Measurements from ENCODE around the gene EXOC3.
"Not testable (repeated sequence)": the region's sequence is repeated elsewhere in the genome, so short reads cannot be mapped to it uniquely, and the experiment has no call there.

Gene EXOC3

DNA sequence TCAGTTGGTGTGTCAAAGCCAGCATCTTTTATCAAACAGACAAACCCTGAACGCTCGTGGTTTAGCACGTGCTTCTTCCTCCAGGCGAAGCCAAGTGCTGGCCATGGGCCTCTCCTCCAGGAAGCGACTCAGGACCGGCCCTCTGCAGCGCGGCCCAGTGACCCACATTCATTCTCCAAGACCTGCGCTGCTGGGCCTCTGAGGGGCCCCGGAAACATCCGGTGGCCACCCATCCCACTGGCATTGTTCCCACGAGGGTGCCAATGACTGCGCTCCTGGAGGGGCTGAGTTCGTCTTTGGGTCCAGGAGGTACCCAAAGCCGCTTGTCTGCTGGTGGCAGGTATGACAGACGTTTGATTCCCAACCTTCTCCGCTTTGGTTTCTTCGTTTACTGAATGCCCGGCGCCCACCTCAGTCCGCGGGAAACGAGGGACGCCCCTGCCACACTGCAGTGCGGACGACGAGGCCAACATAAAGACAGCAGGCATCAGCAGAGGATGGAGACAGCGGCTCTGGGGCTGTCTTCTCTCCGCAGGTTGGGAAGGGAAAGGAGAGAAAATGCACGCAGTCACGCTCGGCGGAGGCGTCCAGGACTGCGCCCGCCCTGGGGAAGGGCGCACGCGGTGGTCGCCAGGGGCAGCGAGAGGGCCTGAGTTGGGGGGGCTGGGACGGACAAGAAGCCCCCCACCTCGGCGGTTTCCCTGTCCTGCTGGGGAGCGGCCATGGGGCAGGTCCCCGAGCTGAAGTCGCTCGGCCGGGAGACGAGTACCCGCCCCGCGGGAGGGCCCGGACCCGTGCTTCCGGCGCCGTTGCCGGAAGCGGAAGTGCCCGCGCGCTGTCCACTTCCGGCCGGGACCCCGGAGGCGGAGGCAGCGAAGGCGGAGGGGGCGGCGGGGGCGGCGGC, at the start of gene EXOC3:
Gene EXOC3, plus strand, starts transcription at position 842 of the 904 bp plus-strand sequence. CDS start 3,030 bp downstream, outside the sequence.
- peak; percentile 74 for DNase-seq (ENCODE audit: low read depth in 2 of 2)

GRCh38 chr5:393846-394275, 49.1 kb upstream of the EXOC3 start:
- DNase-seq (ENCODE audit: low read depth in 2 of 2): no peak

- no peak for DNase-seq (ENCODE audit: low read depth in 2 of 2)
Observed at GRCh38 chr5:394671-395155, 48.3 kb upstream of the EXOC3 start.

DNA sequence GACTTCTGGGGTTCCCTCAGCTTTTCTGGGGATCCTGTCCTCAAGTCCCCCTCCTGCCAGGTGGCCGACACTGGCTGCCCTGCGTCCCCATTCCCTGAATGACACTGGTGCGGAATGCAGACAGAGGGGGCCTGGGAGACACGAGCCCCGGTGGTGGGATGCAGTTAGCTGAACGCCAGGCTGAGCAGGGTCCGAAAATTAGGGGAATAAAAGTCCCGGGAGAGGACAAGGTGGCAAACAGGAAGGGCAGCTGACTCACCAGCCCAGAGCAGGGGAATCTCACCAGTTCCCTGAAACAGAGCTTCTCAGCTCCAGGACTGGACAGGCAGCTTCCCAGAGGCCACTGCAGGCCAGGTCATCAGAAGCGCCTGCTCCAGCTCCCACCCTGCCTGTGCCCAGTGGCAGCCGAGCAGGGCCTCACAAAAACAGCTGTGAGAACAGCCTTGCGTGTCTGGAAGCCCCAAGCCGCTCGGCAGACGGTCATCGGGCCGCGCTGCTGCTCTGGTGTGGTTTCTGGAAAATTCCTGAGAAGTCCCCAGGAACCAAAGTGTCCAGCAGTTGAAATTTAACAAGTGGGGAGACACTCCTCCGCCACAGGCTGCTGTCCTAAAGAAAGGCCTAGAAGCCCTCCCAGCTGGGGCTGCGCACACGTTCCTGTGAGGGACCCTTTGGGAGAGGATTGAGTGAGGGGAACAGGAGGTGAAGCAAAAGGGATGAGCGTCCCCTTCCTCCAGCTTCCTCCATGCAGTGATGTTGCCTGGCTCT, 47.6 kb upstream of the EXOC3 start:
- no peak for DNase-seq (ENCODE audit: low read depth in 2 of 2)

- DNase-seq (ENCODE audit: low read depth in 2 of 2): no peak
Observed at GRCh38 chr5:395921-396530, 47.0 kb upstream of the EXOC3 start.

DNA sequence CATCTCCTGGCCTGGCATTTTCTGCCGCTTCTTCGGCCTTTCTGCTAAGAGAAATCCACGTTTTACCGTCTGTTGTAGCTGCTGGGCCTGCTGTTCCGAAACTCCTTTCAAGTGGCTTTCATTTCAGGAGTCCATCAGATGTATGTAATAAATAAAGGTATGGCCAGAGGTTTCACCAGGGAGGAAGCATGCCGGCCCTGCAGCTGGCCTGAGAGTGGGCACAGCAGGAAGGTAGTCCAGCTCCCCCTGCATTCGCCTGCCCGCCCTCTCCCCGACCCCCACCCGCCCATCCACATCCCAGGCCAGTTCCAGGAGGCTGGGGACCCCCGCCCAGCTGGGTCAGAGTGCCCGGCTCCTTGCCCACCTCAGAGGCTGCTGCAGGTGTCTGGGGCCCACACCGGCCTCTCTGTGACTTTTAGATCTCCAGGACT, 46.4 kb upstream of the EXOC3 start:
- DNase-seq (ENCODE audit: low read depth in 2 of 2): no peak

DNA sequence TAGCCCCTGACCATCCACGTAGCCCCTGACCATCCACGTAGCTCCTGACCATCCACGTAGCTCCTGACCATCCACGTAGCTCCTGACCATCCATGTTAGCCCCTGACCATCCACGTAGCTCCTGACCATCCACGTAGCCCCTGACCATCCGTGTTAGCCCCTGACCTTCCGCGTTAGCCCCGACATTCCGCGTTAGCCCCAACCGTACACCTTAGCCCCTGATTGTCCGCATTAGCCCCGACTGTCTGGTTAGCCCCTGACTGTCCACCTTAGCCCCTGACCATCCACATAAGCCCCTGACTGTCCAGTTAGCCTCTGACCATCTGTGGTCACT, 44.9 kb upstream of the EXOC3 start:
- DNase-seq (ENCODE audit: low read depth in 2 of 2): not testable (repeated sequence)

DNA sequence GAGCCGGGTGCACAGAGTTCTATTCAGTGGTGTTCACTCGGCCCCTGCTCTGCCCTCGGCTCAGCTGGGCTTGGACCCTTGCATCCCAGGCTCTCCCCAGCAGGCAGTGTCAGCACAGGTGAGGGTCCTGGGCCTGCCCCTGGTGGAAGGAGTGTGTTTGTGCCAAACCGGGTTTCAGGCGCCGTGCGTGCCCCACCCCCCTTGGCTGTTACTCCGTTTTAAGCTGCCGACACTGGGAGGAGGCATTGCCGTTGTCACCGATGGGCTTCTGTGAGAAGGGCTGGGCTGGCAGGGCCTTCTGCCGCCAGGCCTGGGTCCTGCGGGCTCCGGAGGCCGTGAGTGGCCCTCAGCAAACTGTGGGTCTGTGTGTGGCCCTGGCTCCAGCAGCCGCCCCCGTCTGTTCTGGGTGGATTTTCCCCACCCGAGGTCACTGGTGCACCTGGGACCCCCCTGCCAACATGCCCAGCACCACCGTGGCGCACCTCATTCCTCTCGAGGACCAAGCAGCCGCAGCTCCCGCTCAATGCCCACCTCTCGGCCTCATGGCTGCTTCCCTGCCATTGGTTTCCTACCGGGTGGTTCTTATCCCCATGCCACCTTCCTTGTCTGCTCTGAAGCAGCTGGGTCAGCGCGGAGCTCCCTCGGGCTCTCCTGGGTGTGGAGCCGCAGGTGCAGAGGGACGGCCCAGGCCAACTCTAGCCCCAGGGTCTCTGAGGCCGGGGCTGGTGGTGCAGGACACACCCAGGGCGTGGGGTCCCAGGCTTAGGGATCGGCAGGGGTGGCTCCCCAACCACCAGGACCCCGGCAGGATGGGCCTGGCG, 44.3 kb upstream of the EXOC3 start:
- DNase-seq (ENCODE audit: low read depth in 2 of 2): no peak

DNA sequence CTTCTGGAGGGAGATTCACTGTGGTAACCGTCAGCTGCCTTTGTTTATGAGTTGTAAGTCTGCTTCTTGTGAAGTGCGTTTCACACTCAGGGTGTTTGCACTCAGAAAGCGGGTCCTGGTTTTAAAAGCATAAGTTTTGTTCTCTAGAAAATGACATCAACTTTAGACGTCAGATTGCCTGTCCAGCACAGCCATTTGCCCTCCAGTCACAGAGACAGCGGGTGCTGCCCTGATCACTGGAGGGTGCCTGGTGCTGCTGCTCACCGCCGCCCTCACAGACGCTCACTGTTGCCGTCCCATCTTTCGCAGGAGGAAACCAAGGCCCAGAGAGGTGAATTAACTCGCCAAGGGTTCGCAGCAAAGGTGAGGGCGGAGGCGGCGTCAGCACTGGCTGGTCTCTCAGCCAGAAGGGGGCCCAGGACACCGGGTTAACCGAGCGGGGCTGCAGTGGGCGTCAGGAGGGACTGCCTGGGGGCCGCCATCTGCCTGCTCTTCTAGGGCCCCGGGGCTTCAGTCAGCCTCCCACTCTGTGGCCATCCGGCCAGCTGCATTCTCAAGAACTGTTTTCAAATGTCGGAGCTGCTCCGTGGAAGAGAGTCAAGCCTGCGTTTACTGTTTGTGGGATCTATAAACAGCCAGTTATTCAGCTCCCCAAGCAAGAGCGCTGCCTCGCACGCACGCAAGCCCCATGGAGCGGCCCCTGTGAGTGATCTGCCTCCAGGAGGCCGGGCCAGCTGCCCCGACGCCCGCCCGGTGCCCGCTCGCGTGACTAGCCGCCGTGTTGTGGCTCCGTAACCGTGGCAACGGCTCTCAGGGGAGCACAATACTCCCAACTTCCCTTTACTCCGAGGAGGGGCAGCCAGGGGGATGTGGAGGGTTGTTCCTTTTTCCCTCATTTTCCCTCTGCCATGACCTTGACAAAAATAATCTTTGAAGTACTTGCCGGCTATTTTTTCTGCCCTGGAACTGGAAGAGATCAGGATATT, 43.4 kb upstream of the EXOC3 start:
- DNase-seq (ENCODE audit: low read depth in 2 of 2): peak; percentile 65 to 74

DNA sequence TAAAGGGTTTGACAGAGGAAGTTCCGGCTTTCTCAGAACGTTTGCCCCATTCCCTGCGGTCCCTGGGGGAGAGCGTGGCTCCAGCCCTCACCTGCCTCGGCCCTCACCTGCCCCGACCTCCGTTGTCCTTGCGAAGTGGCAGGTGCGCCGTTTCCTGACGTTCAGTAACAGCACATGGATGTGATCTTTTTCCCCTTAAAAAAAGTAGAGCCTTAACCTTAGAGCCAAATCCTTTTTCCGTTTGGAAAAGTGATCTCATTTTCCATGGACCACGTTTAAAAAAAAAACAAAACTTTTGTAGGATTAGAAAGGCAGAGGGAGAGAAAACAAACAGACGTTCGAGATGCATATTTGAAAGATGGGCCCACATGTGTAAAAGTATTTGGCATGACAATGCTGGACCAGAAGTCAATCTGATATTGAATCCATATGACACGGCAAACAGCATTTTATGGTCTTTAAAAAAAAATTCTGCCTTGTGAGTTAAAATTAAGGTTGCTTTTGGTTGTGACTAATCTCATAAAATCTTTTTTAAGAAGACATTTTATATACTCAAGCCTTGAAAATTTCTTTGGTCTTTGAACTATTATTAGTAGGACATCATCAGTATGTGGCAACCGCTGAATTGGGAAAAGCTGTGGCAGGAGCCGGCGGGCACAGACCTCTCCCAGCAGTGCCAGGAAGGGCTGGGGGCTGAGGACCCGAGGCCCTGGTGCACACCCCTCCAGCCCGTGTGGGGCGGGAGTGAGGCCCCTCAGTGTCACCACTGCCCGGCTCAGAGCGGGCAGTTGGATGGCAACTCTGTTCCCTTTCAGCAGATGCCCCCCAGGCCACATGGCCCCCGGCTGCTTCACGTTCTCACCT, 42.5 kb upstream of the EXOC3 start:
- DNase-seq (ENCODE audit: low read depth in 2 of 2): no peak

DNA sequence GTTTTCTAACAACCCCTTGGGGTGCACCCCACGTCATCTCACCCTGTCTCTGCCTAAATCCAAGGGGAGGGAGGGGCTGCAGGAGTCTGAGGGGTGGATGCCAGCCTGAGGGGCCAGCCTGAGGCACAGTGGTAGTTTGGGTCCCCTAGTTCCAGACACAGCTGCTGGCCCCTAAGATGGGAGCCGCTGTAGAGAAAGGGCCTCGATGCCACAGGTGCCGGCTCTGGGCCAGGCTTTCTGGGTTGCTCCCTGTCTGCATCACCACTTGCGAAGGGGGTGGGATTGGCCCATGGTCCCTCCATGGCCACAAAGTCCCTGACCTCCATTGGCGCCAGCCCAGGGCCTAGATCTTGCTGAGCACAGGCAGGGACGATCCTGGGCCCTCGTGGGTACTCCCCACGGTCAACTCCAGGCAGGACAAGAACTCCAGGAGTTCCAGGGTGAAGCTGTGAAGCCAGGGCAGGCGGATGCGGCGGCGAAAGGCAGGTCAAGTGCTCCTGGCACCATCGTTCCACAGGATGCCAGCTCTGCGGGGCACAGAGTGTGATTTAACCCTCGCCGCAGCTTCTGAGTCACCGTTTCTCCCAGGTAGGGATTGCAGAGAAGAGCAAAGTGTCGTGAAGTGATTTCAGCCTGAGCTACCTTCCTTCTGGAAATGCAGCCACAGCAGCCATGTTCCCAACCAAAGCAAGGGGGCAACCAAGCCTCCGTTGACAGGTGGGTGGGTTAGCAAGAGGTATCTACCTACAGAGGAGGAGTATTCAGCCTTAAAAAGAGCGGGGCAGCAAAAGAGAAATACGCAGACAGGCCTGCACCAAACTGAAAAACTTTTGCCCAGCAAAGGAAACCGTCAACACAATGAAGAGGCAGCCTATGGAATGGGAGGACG, 41.6 kb upstream of the EXOC3 start:
- no peak for DNase-seq (ENCODE audit: low read depth in 2 of 2)

DNA sequence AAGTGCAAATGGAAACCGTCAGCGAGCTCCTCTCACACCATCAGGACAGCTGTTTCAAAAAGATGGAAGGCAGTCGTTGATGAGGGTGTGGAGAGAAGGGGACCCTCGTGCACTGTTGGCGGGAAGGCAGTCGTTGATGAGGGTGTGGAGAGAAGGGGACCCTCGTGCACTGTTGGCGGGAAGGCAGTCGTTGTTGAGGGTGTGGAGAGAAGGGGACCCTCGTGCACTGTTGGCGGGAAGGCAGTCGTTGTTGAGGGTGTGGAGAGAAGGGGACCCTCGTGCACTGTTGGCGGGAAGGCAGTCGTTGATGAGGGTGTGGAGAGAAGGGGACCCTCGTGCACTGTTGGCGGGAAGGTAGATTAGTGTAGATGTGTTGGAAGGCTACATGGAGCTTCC, 40.8 kb upstream of the EXOC3 start:
- not testable (repeated sequence) for DNase-seq (ENCODE audit: low read depth in 2 of 2)

DNA sequence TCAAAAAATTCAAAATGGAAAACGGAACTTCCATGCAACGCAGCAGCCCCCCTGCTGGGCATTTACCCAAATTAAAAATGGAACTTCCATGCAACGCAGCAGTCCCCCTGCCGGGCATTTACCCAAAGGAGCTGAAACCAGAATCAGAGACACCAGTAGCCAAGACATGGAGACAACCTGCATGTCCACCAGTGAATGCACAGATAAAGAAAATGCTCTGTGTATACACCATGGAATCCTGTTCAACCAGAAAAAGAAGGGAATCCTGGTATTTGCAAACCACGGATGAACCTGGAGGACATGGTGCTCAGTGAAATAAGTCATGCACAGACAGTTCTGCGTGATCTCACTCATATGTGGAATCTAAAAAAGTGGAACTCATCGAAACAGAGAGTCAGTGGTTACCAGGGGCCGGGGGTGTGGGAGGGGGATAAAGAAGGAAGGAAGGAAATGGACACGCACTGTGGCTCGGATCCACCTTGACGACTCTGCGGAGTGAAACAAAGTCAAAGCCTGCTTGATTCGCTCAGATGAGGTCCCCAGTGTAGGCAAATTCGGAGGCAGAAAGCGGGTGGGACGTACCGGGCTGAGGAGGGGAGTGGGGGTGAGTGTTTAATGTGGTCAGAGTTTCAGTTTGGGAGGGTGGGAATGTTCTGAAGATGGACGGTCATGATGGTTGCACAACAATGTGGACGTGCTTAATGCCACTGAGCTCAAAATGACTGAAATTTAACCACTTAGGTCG, 40.2 kb upstream of the EXOC3 start:
- DNase-seq (ENCODE audit: low read depth in 2 of 2): no peak

DNA sequence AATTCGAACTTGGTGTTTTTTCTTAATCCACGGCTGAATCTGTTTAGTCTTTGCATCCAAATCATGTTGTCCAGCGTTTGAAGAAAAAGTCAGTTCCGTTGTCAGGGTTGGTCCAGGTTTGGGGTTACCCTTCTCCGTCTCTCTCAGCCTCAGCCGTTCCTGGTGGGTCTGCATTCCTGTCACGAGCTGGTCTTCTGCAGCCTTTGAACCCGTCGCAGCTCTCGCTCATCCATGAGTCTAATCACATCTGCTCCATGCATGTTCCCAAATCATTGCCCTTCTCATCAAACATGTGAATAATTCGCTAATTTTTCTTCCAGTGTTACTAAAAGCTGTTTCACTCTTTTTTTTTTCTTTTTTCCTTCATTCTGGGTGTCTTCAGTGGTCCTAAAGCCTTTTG, 39.0 kb upstream of the EXOC3 start:
- DNase-seq (ENCODE audit: low read depth in 2 of 2): no peak

GRCh38 chr5:404666-405241, 38.2 kb upstream of the EXOC3 start:
- DNase-seq (ENCODE audit: low read depth in 2 of 2): no peak

GRCh38 chr5:405421-405820, 37.6 kb upstream of the EXOC3 start:
- DNase-seq (ENCODE audit: low read depth in 2 of 2): no peak

DNA sequence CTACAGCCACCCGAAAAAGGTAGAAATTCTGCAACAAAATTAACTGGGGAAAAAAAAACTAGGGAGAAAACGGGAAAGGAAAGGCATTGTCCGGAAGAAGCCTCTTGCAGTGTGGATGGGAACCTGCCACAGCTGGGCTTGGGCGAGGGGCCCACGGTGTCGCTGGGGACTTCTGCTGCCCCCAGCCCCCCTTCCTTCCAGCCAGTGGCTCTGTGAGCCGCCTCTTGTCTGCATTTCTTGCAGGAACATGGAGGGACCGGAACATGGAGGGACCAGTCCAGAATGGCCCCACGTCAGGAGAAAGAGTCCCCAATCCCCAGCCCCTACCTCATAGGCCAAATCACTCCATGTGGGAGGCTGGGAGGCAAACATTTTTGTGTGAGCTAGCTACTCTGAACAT, 36.9 kb upstream of the EXOC3 start:
- DNase-seq (ENCODE audit: low read depth in 2 of 2): no peak
